Neuronal stem cell (in vitro differentiated cells): ENCODE results near the gene BAZ2B.

Experiments
- DNase-seq: peaks from one replicate; pipeline ENCODE4 v3.0.0-alpha.2; 2013; ENCODE audit warnings: low spot score
- H2AFZ ChIP-seq: one replicate; pipeline ENCODE4 v1.6.1; 2013; ENCODE audit warnings: mild to moderate bottlenecking, low read length, inconsistent platforms
- H2AK5ac ChIP-seq: 2 replicates; pipeline ENCODE4 v1.6.1; 2013; ENCODE audit warnings: low read depth, mild to moderate bottlenecking, inconsistent platforms, low read length, moderate library complexity, mixed read lengths
- H2BK120ac ChIP-seq: 2 replicates; pipeline ENCODE4 v1.6.1; 2013; ENCODE audit warnings: low read depth, mild to moderate bottlenecking, inconsistent platforms, low read length, moderate library complexity, mixed read lengths
- H2BK12ac ChIP-seq: one replicate; pipeline ENCODE4 v1.6.1; 2013; ENCODE audit warnings: low read length, inconsistent platforms
- H2BK15ac ChIP-seq: 2 replicates; pipeline ENCODE4 v1.6.1; 2013; ENCODE audit warnings: mild to moderate bottlenecking, low read length, inconsistent platforms, mixed read lengths
- H2BK5ac ChIP-seq: one replicate; pipeline ENCODE4 v1.6.1; 2013; ENCODE audit warnings: inconsistent platforms, mild to moderate bottlenecking, low read length, moderate library complexity
- H3K14ac ChIP-seq: one replicate; pipeline ENCODE4 v1.6.1; 2013; ENCODE audit warnings: low read length, inconsistent platforms
- H3K18ac ChIP-seq: 2 replicates; pipeline ENCODE4 v1.6.1; 2013; ENCODE audit warnings: low read length, inconsistent platforms
- H3K23ac ChIP-seq: 2 replicates; pipeline ENCODE4 v1.6.1; 2013; ENCODE audit warnings: low read depth, mild to moderate bottlenecking, mixed read lengths, low read length, inconsistent platforms; ENCODE audit not compliant: poor library complexity
- H3K27ac ChIP-seq: replicated peaks from 3 replicates; pipeline ENCODE4 v1.5.1; 2013; ENCODE audit warnings: low read length, inconsistent platforms
- H3K27me3 ChIP-seq, 3 experiments: 2 replicates each; pipeline ENCODE4 v1.6.1; 2013; ENCODE audit warnings: low read length in 3 of 3, mild to moderate bottlenecking in 2 of 3, inconsistent platforms in 1 of 3, low read depth in 1 of 3, mixed read lengths in 1 of 3, moderate library complexity in 1 of 3; ENCODE audit not compliant: control insufficient read depth in 3 of 3, insufficient read depth in 3 of 3
- H3K36me3 ChIP-seq, 2 donors: replicated peaks in 1 of 2; 2 replicates each; pipeline ENCODE4 v1.6.1; 2013; ENCODE audit warnings: low read length in 2 of 2; ENCODE audit not compliant: control insufficient read depth in 2 of 2, insufficient read depth in 2 of 2
- H3K4ac ChIP-seq: 2 replicates; pipeline ENCODE4 v1.6.1; 2013; ENCODE audit warnings: inconsistent platforms, mild to moderate bottlenecking, low read length, moderate library complexity
- H3K4me1 ChIP-seq, 2 donors: 1 replicate in 1 of 2; 2 replicates in 1 of 2; pipeline ENCODE4 v1.6.1; 2013; ENCODE audit warnings: low read length in 2 of 2, low read depth in 1 of 2; ENCODE audit not compliant: control insufficient read depth in 2 of 2, insufficient read depth in 1 of 2
- H3K4me2 ChIP-seq: one replicate; pipeline ENCODE4 v1.6.1; 2013; ENCODE audit warnings: mild to moderate bottlenecking, low read length, inconsistent platforms; ENCODE audit not compliant: insufficient read depth, poor library complexity, severe bottlenecking
- H3K4me3 ChIP-seq, 2 donors: 2 replicates each; pipeline ENCODE4 v1.5.1; 2013; ENCODE audit warnings: low read length in 2 of 2, mild to moderate bottlenecking in 2 of 2, inconsistent platforms in 1 of 2, moderate library complexity in 1 of 2
- H3K79me1 ChIP-seq: one replicate; pipeline ENCODE4 v1.6.1; 2013; ENCODE audit warnings: low read depth, mild to moderate bottlenecking, inconsistent platforms, low read length, moderate library complexity
- H3K9ac ChIP-seq: one replicate; pipeline ENCODE4 v1.6.1; 2013; ENCODE audit warnings: mild to moderate bottlenecking, low read depth, low read length, inconsistent platforms; ENCODE audit not compliant: poor library complexity
- H3K9me3 ChIP-seq, 2 donors: replicated peaks in 1 of 2; 2 replicates each; pipeline versions ENCODE3 to v1.6.1; 2013; ENCODE audit warnings: low read length in 2 of 2, mild to moderate bottlenecking in 2 of 2, inconsistent platforms in 1 of 2, low read depth in 1 of 2, mixed read lengths in 1 of 2, moderate library complexity in 1 of 2; ENCODE audit not compliant: control insufficient read depth in 2 of 2, insufficient read depth in 1 of 2
- H4K8ac ChIP-seq: one replicate; pipeline ENCODE4 v1.6.1; 2013; ENCODE audit warnings: low read depth, mild to moderate bottlenecking, inconsistent platforms, low read length, moderate library complexity
- H4K91ac ChIP-seq: one replicate; pipeline ENCODE4 v1.6.1; 2013; ENCODE audit warnings: low read length, low read depth, mild to moderate bottlenecking, inconsistent platforms; ENCODE audit not compliant: poor library complexity
- WGBS, 2 donors: extraction: QIAGEN DNeasy Blood & Tissue Kit; methylation state at CpG; one replicate each; pipeline ENCODE4 v1.1.7; 2013; ENCODE audit warnings: missing lambda C conversion rate in 2 of 2, mixed read lengths in 1 of 2; ENCODE audit not compliant: insufficient read length in 2 of 2, insufficient replicate concordance in 1 of 2; ENCODE audit errors: extremely low coverage in 2 of 2; 5-methylcytosine and 5-hydroxymethylcytosine counted together

Gene BAZ2B

DNA sequence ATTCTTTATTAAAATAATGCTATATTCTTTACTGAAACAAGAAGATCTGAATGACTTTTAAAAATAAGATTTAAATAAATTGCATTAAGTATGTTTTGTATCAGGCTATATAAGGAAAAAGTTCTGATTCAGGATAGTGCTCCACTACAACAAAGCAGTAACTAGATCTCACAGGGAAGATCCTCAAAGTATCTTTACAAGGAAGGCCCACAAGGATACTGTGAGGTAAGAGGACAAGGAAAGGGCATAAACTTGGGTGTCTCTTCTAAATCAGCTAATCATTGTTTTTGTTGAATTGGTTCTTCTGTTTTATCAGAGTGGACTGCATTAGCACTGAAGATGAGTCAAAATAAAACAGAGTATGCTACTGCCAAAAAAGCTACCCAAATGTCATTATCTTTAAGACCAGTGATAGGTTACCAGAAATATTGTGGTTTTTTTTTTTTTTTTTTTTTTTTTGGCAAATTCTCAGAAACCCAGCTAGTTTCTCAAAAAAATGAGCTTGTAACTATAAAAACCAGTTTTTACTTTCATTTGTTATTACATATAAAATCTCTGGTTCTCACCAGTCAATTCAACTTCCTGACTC is 160.9 kb downstream of the BAZ2B start:
- no peak for DNase-seq

DNA sequence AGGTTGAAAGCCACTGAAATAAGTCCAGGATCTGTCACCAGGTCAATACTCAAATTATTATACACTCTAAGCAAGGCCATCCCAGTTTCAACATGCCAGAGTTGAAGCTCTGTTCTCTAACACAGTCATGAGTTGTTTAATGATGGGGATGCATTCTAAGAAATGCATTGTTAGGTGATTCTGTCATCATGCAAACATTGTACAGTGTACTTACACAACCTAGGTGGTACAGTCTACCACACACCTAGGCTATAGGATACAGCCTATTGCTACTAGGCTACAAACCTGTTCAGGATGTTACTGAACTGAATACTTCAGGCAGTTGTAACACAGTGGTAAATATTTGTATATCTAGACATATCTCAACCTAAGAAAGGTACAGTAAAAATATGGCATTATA is 162.2 kb downstream of the BAZ2B start:
- Histone ChIP-seq H3K23ac (no peak overlapping the region), H2BK12ac (no peak overlapping the region), H2AFZ (no peak overlapping the region), H4K8ac (no peak overlapping the region), H4K91ac (no peak overlapping the region), H2BK120ac (no peak overlapping the region), H3K9ac (no peak overlapping the region), H3K79me1 (no peaks in the 10 kb centered on the region), H3K4me2 (no peak overlapping the region), H3K4me3 (no peak overlapping the region), H3K14ac (no peak overlapping the region), H3K36me3 (peaks cover 2 to 11% of the 10 kb centered on the region in 2 donors), H3K9me3 (no peaks in the 10 kb centered on the region), H3K18ac (no peak overlapping the region), H2AK5ac (no peak overlapping the region), H2BK5ac (no peak overlapping the region), H2BK15ac (no peak overlapping the region), H3K27me3 (no peaks in the 10 kb centered on the region), H3K4ac (no peak overlapping the region), H3K4me1 (peaks cover 0 to 2% of the 10 kb centered on the region in 2 donors), H3K27ac (no peak overlapping the region)
- no peak for DNase-seq

More for the DNA sequence above, 160.9 kb downstream of the BAZ2B start:
- Histone ChIP-seq H2BK120ac (no peak overlapping the region), H3K27me3 (no peaks in the 10 kb centered on the region), H2BK5ac (no peak overlapping the region), H2BK12ac (no peak overlapping the region), H3K27ac (no peak overlapping the region), H2AK5ac (no peak overlapping the region), H4K8ac (no peak overlapping the region), H2BK15ac (no peak overlapping the region), H3K9ac (no peak overlapping the region), H3K4me3 (no peak overlapping the region), H3K36me3 (peaks cover 2 to 11% of the 10 kb centered on the region in 2 donors), H3K4ac (no peak overlapping the region), H3K14ac (no peak overlapping the region), H4K91ac (no peak overlapping the region), H3K18ac (no peak overlapping the region), H3K4me1 (no peaks in the 10 kb centered on the region), H3K4me2 (no peak overlapping the region), H3K23ac (no peak overlapping the region), H2AFZ (no peak overlapping the region), H3K9me3 (no peaks in the 10 kb centered on the region), H3K79me1 (no peaks in the 10 kb centered on the region)

DNA sequence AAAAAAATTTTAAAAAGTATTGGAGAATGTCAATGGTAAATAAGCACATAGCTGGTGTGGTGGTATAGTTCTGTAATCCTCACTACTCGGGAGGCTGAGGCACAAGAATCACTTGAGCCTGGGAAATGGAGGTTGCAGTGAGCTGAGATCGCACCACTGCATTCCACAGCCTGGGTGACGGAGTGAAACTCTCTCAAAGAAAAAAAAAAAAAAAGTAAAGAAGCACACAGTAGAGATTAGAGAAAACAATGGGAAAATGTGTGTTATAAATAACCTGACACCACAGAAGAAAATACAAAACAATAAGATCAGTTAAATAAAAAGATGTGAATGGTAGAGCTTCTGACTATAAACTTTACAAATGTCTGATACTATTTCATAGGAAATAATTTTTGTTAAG is 166.2 kb downstream of the BAZ2B start:
- Histone ChIP-seq H3K14ac (no peak overlapping the region), H2BK15ac (no peak overlapping the region), H3K23ac (no peak overlapping the region), H3K9me3 (peaks cover 0 to 3% of the 10 kb centered on the region in 2 donors), H3K4me2 (no peak overlapping the region), H2BK12ac (no peak overlapping the region), H2AK5ac (no peak overlapping the region), H3K27me3 (no peaks in the 10 kb centered on the region), H4K91ac (no peak overlapping the region), H3K18ac (no peak overlapping the region), H2BK120ac (no peak overlapping the region), H3K4ac (no peak overlapping the region), H2BK5ac (no peak overlapping the region), H3K4me1 (peaks cover 0 to 2% of the 10 kb centered on the region in 2 donors), H3K4me3 (no peak overlapping the region), H3K36me3 (peaks cover 10 to 45% of the 10 kb centered on the region in 2 donors), H4K8ac (no peak overlapping the region), H2AFZ (no peak overlapping the region), H3K79me1 (no peaks in the 10 kb centered on the region), H3K27ac (no peak overlapping the region), H3K9ac (no peak overlapping the region)
- no peak for DNase-seq
- WGBS, 2 donors = no CpG with 5 or more reads among the region's 3 CpGs

DNA sequence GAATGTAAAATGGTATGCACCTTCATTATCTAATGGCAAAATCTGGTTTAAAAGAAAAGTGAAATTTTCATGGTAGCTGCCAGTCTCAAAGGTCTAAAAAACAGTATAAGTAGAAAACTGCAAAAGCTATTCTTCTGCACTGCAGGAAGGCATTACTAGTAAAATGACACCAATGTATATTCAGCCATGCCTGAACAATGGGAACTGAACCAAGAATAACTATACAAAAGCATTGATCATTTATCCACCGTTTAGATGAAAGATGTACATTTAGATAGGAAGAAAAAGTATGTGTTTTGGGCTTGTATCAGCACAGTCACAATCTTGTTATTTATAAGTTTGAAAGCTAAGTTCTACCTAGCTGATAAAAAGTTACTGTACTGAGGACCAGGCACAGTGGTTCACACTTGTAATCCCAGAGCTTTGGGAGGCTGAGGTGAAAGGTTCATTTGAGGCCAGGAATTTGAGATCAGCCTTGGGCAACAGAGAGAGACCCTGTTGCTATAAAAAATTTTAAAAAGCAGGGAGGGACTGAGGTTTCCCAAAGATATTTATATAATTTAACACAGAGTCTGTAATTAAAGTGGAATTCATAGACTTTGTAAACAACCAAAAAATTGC is 166.7 kb downstream of the BAZ2B start:
- Histone ChIP-seq H3K18ac (no peak overlapping the region), H2AFZ (no peak overlapping the region), H3K4me1 (peaks cover 0 to 2% of the 10 kb centered on the region in 2 donors), H3K4me3 (no peak overlapping the region), H3K23ac (no peak overlapping the region), H4K8ac (no peak overlapping the region), H3K27me3 (no peaks in the 10 kb centered on the region), H3K36me3 (peaks cover 10 to 50% of the 10 kb centered on the region in 2 donors), H3K79me1 (no peaks in the 10 kb centered on the region), H3K9ac (no peak overlapping the region), H3K4ac (no peak overlapping the region), H2BK120ac (no peak overlapping the region), H2BK5ac (no peak overlapping the region), H4K91ac (no peak overlapping the region), H3K9me3 (peaks cover 0 to 3% of the 10 kb centered on the region in 2 donors), H2BK15ac (no peak overlapping the region), H2BK12ac (no peak overlapping the region), H3K14ac (no peak overlapping the region), H3K27ac (no peak overlapping the region), H3K4me2 (no peak overlapping the region), H2AK5ac (no peak overlapping the region)
- no CpG with 5 or more reads among the region's 1 CpG for WGBS, 2 donors
- no peak for DNase-seq
